Uterus (tissue), 2 donors: ENCODE data around the gene SORD.

Experiments used
- POLR2A ChIP-seq, 2 donors: fragments of 450-650 bp; IDR thresholded peaks; one replicate each; pipeline ENCODE4 v1.6.1; 2016; ENCODE audit warnings: antibody characterized with exemption in 2 of 2, mild to moderate bottlenecking in 1 of 2, moderate library complexity in 1 of 2
- TF ChIP-seq, protein P1 (sequence below), 4 experiments: fragments of 200-600 bp in 2 of 4; fragments of 450-650 bp in 2 of 4; sonication (generic) in 2 of 4; IDR thresholded peaks; one replicate each; pipeline ENCODE4 v1.5.1; 2016 to 2019; ENCODE audit warnings: antibody characterized with exemption in 4 of 4, mild to moderate bottlenecking in 2 of 4, moderate library complexity in 1 of 4

- TF ChIP-seq, protein P1, sequence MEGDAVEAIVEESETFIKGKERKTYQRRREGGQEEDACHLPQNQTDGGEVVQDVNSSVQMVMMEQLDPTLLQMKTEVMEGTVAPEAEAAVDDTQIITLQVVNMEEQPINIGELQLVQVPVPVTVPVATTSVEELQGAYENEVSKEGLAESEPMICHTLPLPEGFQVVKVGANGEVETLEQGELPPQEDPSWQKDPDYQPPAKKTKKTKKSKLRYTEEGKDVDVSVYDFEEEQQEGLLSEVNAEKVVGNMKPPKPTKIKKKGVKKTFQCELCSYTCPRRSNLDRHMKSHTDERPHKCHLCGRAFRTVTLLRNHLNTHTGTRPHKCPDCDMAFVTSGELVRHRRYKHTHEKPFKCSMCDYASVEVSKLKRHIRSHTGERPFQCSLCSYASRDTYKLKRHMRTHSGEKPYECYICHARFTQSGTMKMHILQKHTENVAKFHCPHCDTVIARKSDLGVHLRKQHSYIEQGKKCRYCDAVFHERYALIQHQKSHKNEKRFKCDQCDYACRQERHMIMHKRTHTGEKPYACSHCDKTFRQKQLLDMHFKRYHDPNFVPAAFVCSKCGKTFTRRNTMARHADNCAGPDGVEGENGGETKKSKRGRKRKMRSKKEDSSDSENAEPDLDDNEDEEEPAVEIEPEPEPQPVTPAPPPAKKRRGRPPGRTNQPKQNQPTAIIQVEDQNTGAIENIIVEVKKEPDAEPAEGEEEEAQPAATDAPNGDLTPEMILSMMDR (IDR thresholded peaks at IDR 0.05), result no peak
- no peak for TF ChIP-seq POLR2A (IDR thresholded peaks at IDR 0.05)
Measured at GRCh38 chr15:45118996-45119395, 96.0 kb downstream of the SORD start.
